CD14-positive monocyte (primary cell): Measurements from ENCODE around the gene EGFL8. TPM values are rescaled to one million over a fixed set of nuclear protein-coding genes. Genes with fewer than 3 reads are reported as not detected.

Experiments
- DNase-seq, 3 donors: peaks; one replicate each; pipeline ENCODE4 v3.0.0-alpha.2; 2011 to 2022
- H2AFZ ChIP-seq: 2 replicates; pipeline ENCODE4 v1.6.0; 2012; ENCODE audit warnings: mild to moderate bottlenecking, low read depth, low read length, inconsistent platforms; ENCODE audit not compliant: insufficient read depth, poor library complexity, severe bottlenecking
- H3K27ac ChIP-seq, 2 donors: 1 replicate in 1 of 2; 2 replicates in 1 of 2; pipeline ENCODE4 v1.5.1; 2012 to 2013; ENCODE audit warnings: low read length in 2 of 2, control low read depth in 1 of 2, inconsistent platforms in 1 of 2, low read depth in 1 of 2, mild to moderate bottlenecking in 1 of 2
- H3K27me3 ChIP-seq, 2 donors: one replicate each; pipeline versions ENCODE4 v1.6.0 to v1.6.1; 2011 to 2013; ENCODE audit warnings: low read length in 2 of 2; ENCODE audit not compliant: control insufficient read depth in 2 of 2, insufficient read depth in 2 of 2
- H3K36me3 ChIP-seq, 2 donors: replicated peaks in 1 of 2; 1 replicate in 1 of 2; 2 replicates in 1 of 2; pipeline versions ENCODE4 v1.5.1 to v1.6.1; 2012 to 2013; ENCODE audit warnings: low read length in 2 of 2, control low read depth in 1 of 2, inconsistent platforms in 1 of 2, mild to moderate bottlenecking in 1 of 2; ENCODE audit not compliant: insufficient read depth in 2 of 2, control insufficient read depth in 1 of 2
- H3K4me1 ChIP-seq, 2 donors: 1 replicate in 1 of 2; 2 replicates in 1 of 2; pipeline versions ENCODE4 v1.5.1 to v1.6.1; 2012 to 2013; ENCODE audit warnings: low read length in 2 of 2, control low read depth in 1 of 2, inconsistent platforms in 1 of 2, mild to moderate bottlenecking in 1 of 2, moderate library complexity in 1 of 2; ENCODE audit not compliant: insufficient read depth in 2 of 2, control insufficient read depth in 1 of 2
- H3K4me2 ChIP-seq: replicated peaks from 2 replicates; pipeline ENCODE3; 2012; ENCODE audit warnings: low read length, moderate library complexity, mild to moderate bottlenecking; ENCODE audit not compliant: poor library complexity, severe bottlenecking; ENCODE audit errors: extremely low read depth
- H3K4me3 ChIP-seq, 3 experiments: fragments of 200-600 bp in 1 of 3; sonication (generic) in 1 of 3; replicated peaks in 1 of 3; 1 replicate in 2 of 3; 2 replicates in 1 of 3; pipeline ENCODE4 v1.5.1; 2011 to 2013; ENCODE audit warnings: low read length in 3 of 3, mild to moderate bottlenecking in 3 of 3, control low read depth in 2 of 3, low read depth in 2 of 3, inconsistent platforms in 1 of 3, moderate library complexity in 1 of 3
- H3K79me2 ChIP-seq: 2 replicates; pipeline ENCODE4 v1.6.0; 2012; ENCODE audit warnings: mild to moderate bottlenecking, control low read depth, inconsistent platforms, low read length, moderate library complexity; ENCODE audit not compliant: insufficient read depth
- H3K9ac ChIP-seq: 2 replicates; pipeline ENCODE4 v1.6.0; 2017; ENCODE audit warnings: low read length, mild to moderate bottlenecking; ENCODE audit not compliant: insufficient read depth, poor library complexity, severe bottlenecking
- H3K9me3 ChIP-seq, 2 donors: replicated peaks in 1 of 2; 1 replicate in 1 of 2; 2 replicates in 1 of 2; pipeline versions ENCODE4 v1.5.1 to v1.6.1; 2012 to 2013; ENCODE audit warnings: low read length in 2 of 2, control low read depth in 1 of 2; ENCODE audit not compliant: control insufficient read depth in 1 of 2, insufficient read depth in 1 of 2
- H4K20me1 ChIP-seq: 2 replicates; pipeline ENCODE4 v1.6.0; 2012; ENCODE audit warnings: mild to moderate bottlenecking, low read length, control low read depth, moderate library complexity; ENCODE audit not compliant: insufficient read depth
- H3K27ac Mint-ChIP-seq, 7 donors: one replicate each; pipeline ENCODE4 v1.8.0; 2020; ENCODE audit warnings: mild to moderate bottlenecking in 7 of 7, mixed read lengths in 7 of 7, moderate library complexity in 6 of 7, inconsistent platforms in 2 of 7
- H3K27me3 Mint-ChIP-seq, 3 donors: one replicate each; pipeline ENCODE4 v1.8.0; 2021 to 2022; ENCODE audit warnings: low read depth in 3 of 3, mild to moderate bottlenecking in 3 of 3, mixed read lengths in 3 of 3, moderate library complexity in 3 of 3, inconsistent platforms in 1 of 3
- H3K36me3 Mint-ChIP-seq, 2 donors: one replicate each; pipeline ENCODE4 v1.8.0; 2020; ENCODE audit warnings: mixed read lengths in 2 of 2, inconsistent platforms in 1 of 2, mild to moderate bottlenecking in 1 of 2
- H3K4me1 Mint-ChIP-seq: one replicate; pipeline ENCODE4 v1.8.0; 2020; ENCODE audit warnings: mild to moderate bottlenecking, mixed read lengths
- H3K4me3 Mint-ChIP-seq, 2 donors: one replicate each; pipeline ENCODE4 v1.8.0; 2020; ENCODE audit warnings: mild to moderate bottlenecking in 2 of 2, mixed read lengths in 2 of 2, moderate library complexity in 1 of 2
- H3K9me3 Mint-ChIP-seq, 7 donors: one replicate each; pipeline ENCODE4 v1.8.0; 2020 to 2022; ENCODE audit warnings: mixed read lengths in 7 of 7, mild to moderate bottlenecking in 6 of 7, moderate library complexity in 6 of 7, inconsistent platforms in 2 of 7
- CTCF ChIP-seq: fragments of 200-600 bp; IDR thresholded peaks from one replicate; pipeline ENCODE4 v1.8.0; 2022; ENCODE audit warnings: antibody characterized with exemption, mild to moderate bottlenecking
- whole genome bisulfite sequencing: methylation state at CpG from one replicate; pipeline ENCODE4 v1.1.5; 2013; ENCODE audit warnings: missing lambda C conversion rate; ENCODE audit not compliant: insufficient coverage; 5-methylcytosine and 5-hydroxymethylcytosine counted together
- intact Hi-C, 2 donors: fragments of 100-400 bp; cut with micrococcal nuclease; formaldehyde crosslinking; loops; one replicate each; pipeline versions ENCODE4 v1.15.0 to v1.15.1; 2023
- polyA plus RNA-seq, 3 donors: library from polyadenylated mRNA; depleted of rRNA in 1 of 3; unstranded in 2 of 3; stranded (reverse) in 1 of 3; fragments of 300-500 nt in 2 of 3; fragments of >200 nt in 1 of 3; fragmentation: Illumina TruSeq in 2 of 3; gene quantifications; 1 replicate in 2 of 3; 2 replicates in 1 of 3; pipeline ENCODE4 v1.2.3, GENCODE V29; 2012 to 2021

The EGFL8 gene
- polyA plus RNA-seq, 3 donors: 0.22 to 1.8 TPM; not detected in 1

DNA sequence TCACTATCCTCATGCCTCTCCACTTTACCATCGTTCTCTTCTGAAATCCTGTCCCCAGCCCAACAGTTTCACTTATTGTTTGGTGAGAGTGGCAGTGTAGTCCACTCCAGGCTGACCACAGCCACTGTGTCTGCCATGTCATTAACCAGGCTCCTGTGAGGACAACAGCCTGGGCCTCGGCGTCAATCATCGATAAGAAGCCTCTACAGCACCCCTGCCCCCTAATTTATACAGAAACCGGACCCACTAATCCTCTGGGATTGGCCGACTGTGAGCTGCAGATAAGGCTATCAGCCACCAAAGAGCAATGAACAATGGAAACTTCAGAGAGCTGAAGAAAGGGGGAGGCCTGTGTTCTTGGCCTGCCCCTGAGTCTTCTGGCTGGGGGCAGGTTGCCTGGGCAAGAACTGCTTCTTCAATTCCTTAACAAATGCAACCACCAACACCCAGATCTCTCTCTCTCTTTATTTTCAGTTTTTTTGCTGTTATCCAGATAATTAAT, 3.4 kb downstream of the EGFL8 start:
- WGBS: 100% methylated on average over 3 of the region's 6 CpGs
- no peaks in the 10 kb centered on the region for H4K20me1 ChIP-seq
- no peaks in the 10 kb centered on the region for H3K9me3 ChIP-seq
- H2AFZ ChIP-seq: no peak overlapping the region
- no peaks in the 10 kb centered on the region for H3K27me3 ChIP-seq
- no peaks in the 10 kb centered on the region for H3K9me3 Mint-ChIP-seq
- peaks cover 0 to 3% (median 0%) of the 10 kb centered on the region in 3 donors for H3K27me3 Mint-ChIP-seq
- TF ChIP-seq CTCF: no peak
- intact Hi-C loops: no loop called here
- no peak overlapping the region for H3K4me3 ChIP-seq
- H3K27ac Mint-ChIP-seq: peak overlapping the region in 1 of 7 donors; percentile 16
- H3K36me3 ChIP-seq: peaks cover 27 to 32% of the 10 kb centered on the region in 2 donors
- H3K27ac ChIP-seq: no peak overlapping the region
- H3K9ac ChIP-seq: no peak overlapping the region
- H3K36me3 Mint-ChIP-seq: peaks cover 32 to 38% of the 10 kb centered on the region in 2 donors
- no peak overlapping the region for H3K4me3 Mint-ChIP-seq
- no peak for DNase-seq
- peaks cover 2% of the 10 kb centered on the region for H3K4me1 Mint-ChIP-seq
- H3K79me2 ChIP-seq: no peaks in the 10 kb centered on the region
- no peak overlapping the region for H3K4me2 ChIP-seq
- H3K4me1 ChIP-seq: peaks cover 2 to 3% of the 10 kb centered on the region in 2 donors

DNA sequence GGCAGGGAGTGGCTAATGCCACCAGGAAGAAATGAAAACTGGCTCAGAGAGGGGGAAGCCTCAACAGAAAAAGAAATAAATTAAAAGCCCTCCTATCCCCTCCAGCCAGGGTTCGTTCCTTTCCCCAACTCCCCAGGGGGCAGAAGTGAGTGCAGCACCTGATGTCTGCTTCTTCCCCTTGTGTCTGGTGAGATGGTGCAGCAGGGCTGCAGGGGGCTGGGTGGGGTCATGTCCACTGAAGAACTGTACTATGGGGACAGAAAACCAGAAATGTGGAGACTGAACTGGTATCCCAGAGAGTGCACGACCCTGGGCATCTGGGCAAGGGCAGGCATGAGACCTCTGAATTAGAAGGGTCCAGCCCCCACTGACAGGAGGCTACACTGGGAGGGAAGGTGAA, 4.0 kb downstream of the EGFL8 start:
- WGBS: 88% methylated on average over 1 of the region's 2 CpGs

More for the DNA sequence above, 4.0 kb downstream of the EGFL8 start:
- Histone ChIP-seq H3K4me2 (no peak overlapping the region), H3K9ac (no peak overlapping the region), H3K4me3 (no peak overlapping the region), H4K20me1 (no peaks in the 10 kb centered on the region), H3K9me3 (no peaks in the 10 kb centered on the region), H3K27me3 (no peaks in the 10 kb centered on the region), H3K4me1 (peaks cover 7 to 8% of the 10 kb centered on the region in 2 donors), H3K27ac (no peak overlapping the region), H3K79me2 (no peaks in the 10 kb centered on the region), H2AFZ (no peak overlapping the region), H3K36me3 (peaks cover 27 to 32% of the 10 kb centered on the region in 2 donors)
- H3K4me3 Mint-ChIP-seq: no peak overlapping the region
- DNase-seq: no peak
- H3K27ac Mint-ChIP-seq: peak overlapping the region in 2 of 7 donors; percentile 16 to 52
- H3K27me3 Mint-ChIP-seq: peaks cover 0 to 3% (median 0%) of the 10 kb centered on the region in 3 donors
- no peak for TF ChIP-seq CTCF
- intact Hi-C loops: no loop called here
- peaks cover 32 to 38% of the 10 kb centered on the region in 2 donors for H3K36me3 Mint-ChIP-seq
- no peaks in the 10 kb centered on the region for H3K9me3 Mint-ChIP-seq
- peaks cover 8% of the 10 kb centered on the region for H3K4me1 Mint-ChIP-seq
